Transverse colon (tissue), 4 donors: ENCODE results near the gene HOXB2. TPM values are rescaled to one million over a fixed set of nuclear protein-coding genes. Genes with fewer than 3 reads are reported as not detected.
A peak's percentile ranks its signal among the peaks of the same experiment; 100 is the strongest.

Source experiments
- DNase-seq: peaks from one replicate; pipeline ENCODE4 v3.0.0-alpha.2; 2019
- H3K27ac ChIP-seq, 4 donors: fragments of 200-600 bp; sonication (generic); 2 replicates each; pipeline ENCODE4 v1.5.1; 2016 to 2018; ENCODE audit warnings: inconsistent platforms in 4 of 4
- H3K27me3 ChIP-seq: fragments of 200-600 bp; sonication (generic); 2 replicates; pipeline ENCODE4 v1.5.1; 2017; ENCODE audit warnings: inconsistent platforms
- H3K36me3 ChIP-seq, 4 donors: fragments of 200-600 bp; sonication (generic); 2 replicates each; pipeline ENCODE4 v1.5.1; 2017 to 2019; ENCODE audit warnings: inconsistent platforms in 4 of 4
- H3K4me1 ChIP-seq, 4 donors: fragments of 200-600 bp; sonication (generic); 2 replicates each; pipeline ENCODE4 v1.5.1; 2017 to 2020; ENCODE audit warnings: inconsistent platforms in 4 of 4
- H3K4me3 ChIP-seq, 4 donors: fragments of 200-600 bp; sonication (generic); 1 replicate in 1 of 4; 2 replicates in 3 of 4; pipeline versions ENCODE4 v1.5.1 to v1.6.1; 2017 to 2019; ENCODE audit warnings: inconsistent platforms in 4 of 4
- H3K9me3 ChIP-seq, 2 donors: fragments of 200-600 bp; sonication (generic); 2 replicates each; pipeline ENCODE4 v1.5.1; 2017 to 2019; ENCODE audit warnings: inconsistent platforms in 2 of 2
- EP300 ChIP-seq: sonication (generic); formaldehyde crosslinking; IDR thresholded peaks from one replicate; pipeline ENCODE4 v1.6.1; 2017; ENCODE audit warnings: antibody characterized with exemption, low read depth
- POLR2A ChIP-seq: fragments of 450-650 bp; IDR thresholded peaks from one replicate; pipeline ENCODE4 v1.6.1; 2016; ENCODE audit warnings: antibody characterized with exemption, mild to moderate bottlenecking, moderate library complexity
- POLR2AphosphoS5 ChIP-seq, 3 donors: sonication (generic); formaldehyde crosslinking; IDR thresholded peaks; one replicate each; pipeline ENCODE4 v1.6.1; 2016; ENCODE audit warnings: antibody characterized with exemption in 3 of 3
- WGBS, 2 donors: methylation state at CpG; one replicate each; pipeline ENCODE4 v1.1.5; 2018; ENCODE audit warnings: low coverage in 1 of 2; 5-methylcytosine and 5-hydroxymethylcytosine counted together
- in situ Hi-C, 4 donors: fragments of 200-750 bp; cut with MboI; loops; one replicate each; pipeline versions ENCODE4 v1.15.0 to v1.15.1; 2017; ENCODE audit warnings: low sequenced_read_pairs in 3 of 4, low pct_ligation_motif_present in 1 of 4, low pct_unique_long_range_greater_than_20kb in 1 of 4
- intact Hi-C: fragments of 100-400 bp; cut with DNase I; formaldehyde crosslinking; loops from one replicate; pipeline ENCODE4 v1.15.1; 2023; ENCODE audit warnings: low total_unique reads
- total RNA-seq, 4 donors: library from RNA; depleted of rRNA; stranded (reverse); fragments of >200 nt; gene quantifications; one replicate each; pipeline ENCODE4 v1.1.0, GENCODE V29; 2016
- TF ChIP-seq, protein P1 (sequence below), 5 experiments: fragments of 200-600 bp in 3 of 5; fragments of 450-650 bp in 2 of 5; sonication (generic) in 3 of 5; IDR thresholded peaks; 1 replicate in 2 of 5; 2 replicates in 3 of 5; pipeline ENCODE4 v1.5.1; 2016 to 2017; ENCODE audit warnings: antibody characterized with exemption in 5 of 5, inconsistent platforms in 3 of 5, mild to moderate bottlenecking in 2 of 5, moderate library complexity in 1 of 5

HOXB2 gene
- total RNA-seq, 4 donors from 2014 or later: 13.5 to 93.9 (median 13.8) TPM; not detected in 1

DNA sequence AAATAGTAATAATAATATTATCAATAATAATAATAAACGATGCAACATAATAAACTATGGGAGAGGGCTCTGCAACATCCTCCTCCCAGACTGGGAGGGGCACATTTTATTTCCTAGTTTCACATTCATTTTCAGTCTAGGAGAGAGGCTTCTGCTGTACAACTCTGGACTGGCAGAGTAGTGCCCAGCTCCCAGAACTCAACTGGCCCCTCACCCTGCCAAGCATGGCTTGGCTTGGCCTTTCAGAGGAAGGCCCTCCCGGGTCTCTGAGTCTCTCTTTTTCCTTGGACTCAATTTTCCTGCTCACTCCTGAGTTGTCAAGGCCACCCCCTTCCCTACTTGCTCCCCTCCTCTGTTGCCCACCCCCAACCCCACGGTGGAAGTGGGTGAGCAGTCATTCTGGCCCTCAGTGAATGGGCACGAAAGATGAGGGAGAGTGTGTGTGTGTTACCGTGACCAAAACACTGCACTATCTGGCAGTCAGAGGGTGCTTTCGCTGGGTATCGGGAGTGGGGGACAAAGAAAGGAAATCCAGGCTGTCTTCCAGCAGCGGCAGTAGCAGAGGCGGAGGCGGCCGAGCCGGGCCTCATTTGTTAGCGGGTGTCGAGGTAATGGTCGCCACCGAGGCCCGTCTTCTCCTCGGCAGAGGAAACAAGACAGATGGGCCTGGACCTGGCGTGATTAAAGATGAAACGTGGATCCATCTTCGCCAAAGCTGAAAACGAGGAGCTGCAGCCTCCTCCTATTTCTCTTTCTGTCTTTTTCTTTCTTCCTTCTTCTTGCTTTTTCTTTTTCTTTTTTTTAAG is 31.0 kb upstream of the HOXB2 start:
- 17 to 54% methylated on average over 1 to 22 of the region's 22 CpGs for WGBS, 2 donors
- in situ Hi-C loops (no loop called here), intact Hi-C loops (loop anchor here (5.0 kb wide), 1 partner anchor 34 kb away; no protein-coding TSS in a partner anchor)
- no peaks in the 10 kb centered on the region for H3K36me3 ChIP-seq
- peaks cover 7% of the 10 kb centered on the region for H3K27me3 ChIP-seq
- peak overlapping the region; percentile 89 to 95 (median 92) for H3K27ac ChIP-seq
- TF ChIP-seq POLR2AphosphoS5 (IDR thresholded peaks at IDR 0.05): no peak
- no peak for TF ChIP-seq EP300
- TF ChIP-seq POLR2A: no peak
- TF ChIP-seq, protein P1, sequence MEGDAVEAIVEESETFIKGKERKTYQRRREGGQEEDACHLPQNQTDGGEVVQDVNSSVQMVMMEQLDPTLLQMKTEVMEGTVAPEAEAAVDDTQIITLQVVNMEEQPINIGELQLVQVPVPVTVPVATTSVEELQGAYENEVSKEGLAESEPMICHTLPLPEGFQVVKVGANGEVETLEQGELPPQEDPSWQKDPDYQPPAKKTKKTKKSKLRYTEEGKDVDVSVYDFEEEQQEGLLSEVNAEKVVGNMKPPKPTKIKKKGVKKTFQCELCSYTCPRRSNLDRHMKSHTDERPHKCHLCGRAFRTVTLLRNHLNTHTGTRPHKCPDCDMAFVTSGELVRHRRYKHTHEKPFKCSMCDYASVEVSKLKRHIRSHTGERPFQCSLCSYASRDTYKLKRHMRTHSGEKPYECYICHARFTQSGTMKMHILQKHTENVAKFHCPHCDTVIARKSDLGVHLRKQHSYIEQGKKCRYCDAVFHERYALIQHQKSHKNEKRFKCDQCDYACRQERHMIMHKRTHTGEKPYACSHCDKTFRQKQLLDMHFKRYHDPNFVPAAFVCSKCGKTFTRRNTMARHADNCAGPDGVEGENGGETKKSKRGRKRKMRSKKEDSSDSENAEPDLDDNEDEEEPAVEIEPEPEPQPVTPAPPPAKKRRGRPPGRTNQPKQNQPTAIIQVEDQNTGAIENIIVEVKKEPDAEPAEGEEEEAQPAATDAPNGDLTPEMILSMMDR (IDR thresholded peaks at IDR 0.05): no peak
- DNase-seq: no peak
- peak overlapping the region; percentile 6 to 54 (median 46) for H3K4me3 ChIP-seq
- H3K4me1 ChIP-seq: peaks cover 36 to 92% (median 71%) of the 10 kb centered on the region in 4 donors
- no peaks in the 10 kb centered on the region for H3K9me3 ChIP-seq

DNA sequence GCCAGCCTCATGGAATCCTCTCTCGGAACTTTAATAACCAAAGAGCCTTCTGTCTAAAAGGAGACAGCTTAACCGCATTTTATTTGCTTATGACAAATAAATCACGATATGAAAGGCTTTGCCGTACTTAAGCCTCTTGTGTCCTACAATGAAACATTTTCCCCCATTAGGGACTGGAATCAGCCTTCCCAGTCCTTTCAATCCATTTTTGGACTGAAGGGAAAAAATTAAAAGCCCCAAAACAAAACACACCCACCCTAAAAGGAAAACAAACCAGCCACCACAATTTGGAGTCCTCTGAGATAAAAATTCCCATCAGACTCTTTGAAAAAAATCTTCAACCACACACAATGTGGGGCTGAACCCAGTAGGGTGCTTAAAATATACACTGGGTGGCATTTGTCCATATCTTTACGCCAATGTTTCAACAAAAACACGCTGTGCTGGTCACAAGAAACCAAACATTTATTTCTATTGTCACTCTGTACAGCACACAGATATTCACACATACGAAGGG is 30.2 kb upstream of the HOXB2 start:
- in situ Hi-C loops: no loop called here
- WGBS, 2 donors: 52 to 63% methylated on average over 5 to 7 of the region's 7 CpGs
- H3K27me3 ChIP-seq: peaks cover 7% of the 10 kb centered on the region

DNA sequence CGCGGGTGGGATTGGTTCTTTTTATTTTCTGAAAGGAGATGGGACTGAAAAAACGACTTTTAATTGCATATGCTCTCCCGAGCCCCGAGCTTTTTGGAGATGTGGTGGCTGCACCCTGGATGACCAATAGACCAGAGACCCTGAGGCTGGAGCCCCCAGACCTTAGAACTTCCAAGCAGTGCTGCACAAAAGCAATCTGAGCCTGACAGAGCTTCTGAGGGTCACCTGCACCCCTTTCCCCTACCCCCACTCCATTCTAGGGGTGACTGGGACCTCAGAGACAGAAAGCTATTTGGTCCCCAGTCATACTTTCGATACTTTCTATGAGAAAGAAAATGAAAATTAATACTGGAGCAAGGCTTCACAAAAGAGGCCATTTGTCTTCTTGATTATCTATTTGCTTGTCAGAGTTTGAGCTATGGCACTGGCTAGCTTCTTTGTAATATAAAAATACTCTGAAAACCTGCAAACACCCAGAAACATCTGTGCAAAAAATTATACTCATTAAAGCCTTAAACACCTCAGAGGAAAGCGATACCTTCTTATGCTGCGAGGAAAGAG is 29.7 kb upstream of the HOXB2 start:
- in situ Hi-C loops: no loop called here
- peak overlapping the region in 1 of 4 donors; percentile 28 for H3K4me3 ChIP-seq
- no peaks in the 10 kb centered on the region for H3K36me3 ChIP-seq
- no peak for DNase-seq
- no peaks in the 10 kb centered on the region for H3K9me3 ChIP-seq
- H3K27ac ChIP-seq: peak overlapping the region; percentile 89 to 95 (median 92)
- H3K27me3 ChIP-seq: peaks cover 3% of the 10 kb centered on the region
- peaks cover 36 to 92% (median 72%) of the 10 kb centered on the region in 4 donors for H3K4me1 ChIP-seq
- TF ChIP-seq POLR2A: no peak
- no peak for TF ChIP-seq POLR2AphosphoS5 (IDR thresholded peaks at IDR 0.05)
- TF ChIP-seq, protein P1 (IDR thresholded peaks at IDR 0.05): no peak
- no peak for TF ChIP-seq EP300
- 62 to 79% methylated on average over 6 to 8 of the region's 8 CpGs for WGBS, 2 donors
- intact Hi-C loops: loop anchor here (5.0 kb wide), 1 partner anchor 32 kb away; no protein-coding TSS in a partner anchor

More for the DNA sequence above, 30.2 kb upstream of the HOXB2 start:
- intact Hi-C loops: loop anchor here (5.0 kb wide), 1 partner anchor 33 kb away; no protein-coding TSS in a partner anchor
- TF ChIP-seq POLR2AphosphoS5 (IDR thresholded peaks at IDR 0.05): no peak
- TF ChIP-seq EP300: no peak
- no peak for TF ChIP-seq POLR2A
- TF ChIP-seq, protein P1 (IDR thresholded peaks at IDR 0.05): no peak
- Histone ChIP-seq H3K36me3 (no peaks in the 10 kb centered on the region), H3K27ac (peak overlapping the region; percentile 89 to 95 (median 92)), H3K9me3 (no peaks in the 10 kb centered on the region), H3K4me1 (peaks cover 36 to 92% (median 71%) of the 10 kb centered on the region in 4 donors), H3K4me3 (peak overlapping the region in 1 of 4 donors; percentile 28)
- DNase-seq: no peak

DNA sequence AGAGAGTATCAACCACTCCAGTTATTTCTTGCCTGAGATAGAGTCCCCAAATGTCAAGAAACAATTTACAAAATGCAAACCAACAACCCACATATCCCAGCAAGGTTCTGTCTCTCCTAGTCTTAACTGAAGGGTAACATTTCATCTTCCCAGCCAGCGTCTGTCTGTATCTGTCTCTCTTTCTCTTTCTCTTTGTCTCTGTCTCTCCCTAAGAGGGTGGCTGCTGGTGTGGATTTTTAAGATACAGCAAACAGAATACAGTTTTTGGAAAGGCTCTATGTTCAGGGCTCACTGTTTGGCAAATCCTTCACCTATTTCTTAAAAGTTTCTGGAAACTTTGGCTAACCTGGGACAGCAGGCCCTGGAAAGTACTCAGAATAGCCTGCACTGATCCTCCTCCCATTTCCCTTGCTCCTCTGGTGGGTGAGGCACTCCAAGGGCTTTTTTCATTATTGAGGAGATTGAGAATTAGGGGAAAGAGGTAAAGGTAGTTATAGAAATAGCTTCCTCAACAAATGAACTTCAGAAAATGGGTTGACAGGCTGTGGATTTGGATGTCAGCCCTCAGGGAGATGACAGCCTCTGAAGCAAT is 27.0 kb upstream of the HOXB2 start:
- in situ Hi-C loops: no loop called here
- Histone ChIP-seq H3K36me3 (no peaks in the 10 kb centered on the region), H3K27me3 (no peaks in the 10 kb centered on the region), H3K27ac (peak overlapping the region; percentile 89 to 95 (median 92)), H3K4me3 (peak overlapping the region in 1 of 4 donors; percentile 36), H3K4me1 (peaks cover 48 to 95% (median 77%) of the 10 kb centered on the region in 4 donors), H3K9me3 (no peaks in the 10 kb centered on the region)
- intact Hi-C loops: no loop called here
- TF ChIP-seq POLR2A (no peak), POLR2AphosphoS5 (IDR thresholded peaks at IDR 0.05) (no peak)
- WGBS, 2 donors: 68% methylated on average over 1 of the region's 1 CpG; no CpG with 5 or more reads in 1 of the 2 donors
- no peak for DNase-seq
